Measurements from ENCODE around the gene CDS1. TPM values are rescaled to one million over a fixed set of nuclear protein-coding genes. Genes with fewer than 3 reads are reported as not detected.

The CDS1 gene
- total and polyA plus RNA-seq, 2 of the 8 experiments (the other 6 are each of a cell fraction or from before 2014, with no cell fraction given): 8.7 to 13.9 TPM

GRCh38 chr4:84661191-84661939, 78.4 kb downstream of the CDS1 start:
- Histone ChIP-seq H3K9me3 (ENCODE audit: insufficient read depth in 2 of 2, low read depth in 1 of 2, low read length in 1 of 2) (peaks cover 9 to 28% of the 10 kb centered on the region in 2 experiments), H2BK20ac (ENCODE audit: low read length) (no peak overlapping the region), H3K27ac (ENCODE audit: low read depth, low read length) (no peak overlapping the region), H3K4me1 (replicated peaks in 1 of 4; ENCODE audit: control insufficient read depth in 3 of 4, insufficient read depth in 4 of 4, low read length in 3 of 4) (no peaks in the 10 kb centered on the region), H3K4ac (replicated peaks; ENCODE audit: insufficient read length, low read depth, low read length) (no peak overlapping the region), H4K20me1 (replicated peaks in 1 of 2; ENCODE audit: control insufficient read depth in 1 of 2, insufficient read depth in 2 of 2, low read length in 2 of 2) (no peaks in the 10 kb centered on the region), H3K36me3 (ENCODE audit: control insufficient read depth in 2 of 4, insufficient read depth in 4 of 4, low read length in 3 of 4) (peaks cover 0 to 9% (median 0%) of the 10 kb centered on the region in 4 experiments; a peak in 1 of 8 replicates), H3K9ac (replicated peaks in 1 of 4; ENCODE audit: extremely low read depth in 1 of 4, low read depth in 3 of 4, low read length in 3 of 4) (no peak overlapping the region), H4K5ac (ENCODE audit: insufficient read length, low read depth, low read length) (no peak overlapping the region), H3K27me3 (replicated peaks in 1 of 4; ENCODE audit: control insufficient read depth in 3 of 4, extremely low read depth in 1 of 4, insufficient read depth in 3 of 4, low read length in 3 of 4) (no peaks in the 10 kb centered on the region), H2BK5ac (ENCODE audit: low read depth, low read length) (no peak overlapping the region), H3K4me2 (ENCODE audit: insufficient read depth in 1 of 2, low read depth in 2 of 2, low read length in 2 of 2) (no peak overlapping the region), H3K23me2 (ENCODE audit: low read depth, low read length) (no peaks in the 10 kb centered on the region), H3K4me3 (ENCODE audit: extremely low read depth in 1 of 4, insufficient read depth in 2 of 4, low read depth in 3 of 4, low read length in 4 of 4) (no peak overlapping the region), H2AK5ac (ENCODE audit: low read depth, low read length) (no peak overlapping the region), H2BK15ac (ENCODE audit: low read length) (no peak overlapping the region), H4K91ac (replicated peaks; ENCODE audit: insufficient read length, low read length) (no peak overlapping the region), H3K23ac (ENCODE audit: insufficient read length) (no peak overlapping the region), H3K79me2 (ENCODE audit: control insufficient read depth in 1 of 2, insufficient read depth in 2 of 2, low read length in 2 of 2) (no peaks in the 10 kb centered on the region), H2BK120ac (replicated peaks; ENCODE audit: low read depth, low read length) (no peak overlapping the region), H3K56ac (replicated peaks; ENCODE audit: insufficient read length, low read depth, low read length) (no peak overlapping the region), H2BK12ac (ENCODE audit: low read depth, low read length) (no peak overlapping the region; the same call in 1 of the 2 replicates), H3K18ac (ENCODE audit: extremely low read depth, low read length) (no peak overlapping the region), H4K8ac (ENCODE audit: extremely low read depth, insufficient read depth, low read length) (no peak overlapping the region), H3K14ac (ENCODE audit: insufficient read length) (no peak overlapping the region), H2AFZ (ENCODE audit: low read length) (no peak overlapping the region), H3K79me1 (ENCODE audit: low read depth, low read length) (no peaks in the 10 kb centered on the region)
- CTCF ChIA-PET (ENCODE audit: partially characterized antibody): interaction anchor here (1.1 kb wide), 1 partner anchor 24 kb away, joined by 4 read pairs; no protein-coding TSS in a partner anchor
- no peak for FAIRE-seq
- POLR2A ChIA-PET (ENCODE audit: partially characterized antibody): no interaction called here
- TF ChIP-seq KDM1A (IDR thresholded peaks at IDR 0.05; ENCODE audit: borderline replicate concordance, low read length) (no peak), MAX (IDR thresholded peaks at IDR 0.05) (no peak), EGR1 (IDR thresholded peaks at IDR 0.05; ENCODE audit: borderline replicate concordance, low read depth, low read length) (no peak), MAFK (IDR thresholded peaks at IDR 0.05; ENCODE audit: low read depth, low read length) (no peak), SP4 (IDR thresholded peaks at IDR 0.05; ENCODE audit: low read length) (no peak), HDAC6 (IDR thresholded peaks at IDR 0.05; ENCODE audit: low read depth, low read length) (no peak), SIRT6 (IDR thresholded peaks at IDR 0.05; ENCODE audit: low read length) (no peak), ASH2L (IDR thresholded peaks at IDR 0.05; ENCODE audit: low read length) (no peak), SAP30 (IDR thresholded peaks at IDR 0.05; ENCODE audit: insufficient read depth, insufficient replicate concordance, low read length) (no peak), CTBP2 (IDR thresholded peaks at IDR 0.05; ENCODE audit: borderline replicate concordance, insufficient read depth, insufficient read length, low read length) (no peak), CBX5 (IDR thresholded peaks at IDR 0.05; ENCODE audit: low read depth, low read length) (no peak)
- DNase-seq (ENCODE audit: low read depth in 1 of 2, low spot score in 2 of 2): no peak
- 94% methylated on average over 4 of the region's 4 CpGs; no CpG with 5 or more reads in 1 of the 2 experiments for WGBS, 2 experiments (ENCODE audit: extremely low coverage in 1 of 2, insufficient coverage in 1 of 2, insufficient read length in 1 of 2, insufficient replicate concordance in 2 of 2, low coverage in 1 of 2, low lambda C conversion rate in 2 of 2, missing lambda C conversion rate in 1 of 2)

Measured in H1 (cell line).